ENCODE data around the gene FNBP1.

- TF ChIP-seq MYC (IDR thresholded peaks at IDR 0.05; ENCODE audit: low read depth, low read length) = no peak
- no peak for TF ChIP-seq CTCF (IDR thresholded peaks at IDR 0.05; ENCODE audit: low read depth, low read length)
- no peak for TF ChIP-seq POLR2A (IDR thresholded peaks at IDR 0.05; ENCODE audit: extremely low read depth, insufficient read length)
Observed at GRCh38 chr9:130089141-130089540, 46.2 kb upstream of the FNBP1 start.
